ENCODE measurements around the gene CDCA4.
A peak's percentile ranks its signal among the peaks of the same experiment; 100 is the strongest.
"Not testable (repeated sequence)": the region's sequence is repeated elsewhere in the genome, so short reads cannot be mapped to it uniquely, and the experiment has no call there.

The CDCA4 gene

DNA sequence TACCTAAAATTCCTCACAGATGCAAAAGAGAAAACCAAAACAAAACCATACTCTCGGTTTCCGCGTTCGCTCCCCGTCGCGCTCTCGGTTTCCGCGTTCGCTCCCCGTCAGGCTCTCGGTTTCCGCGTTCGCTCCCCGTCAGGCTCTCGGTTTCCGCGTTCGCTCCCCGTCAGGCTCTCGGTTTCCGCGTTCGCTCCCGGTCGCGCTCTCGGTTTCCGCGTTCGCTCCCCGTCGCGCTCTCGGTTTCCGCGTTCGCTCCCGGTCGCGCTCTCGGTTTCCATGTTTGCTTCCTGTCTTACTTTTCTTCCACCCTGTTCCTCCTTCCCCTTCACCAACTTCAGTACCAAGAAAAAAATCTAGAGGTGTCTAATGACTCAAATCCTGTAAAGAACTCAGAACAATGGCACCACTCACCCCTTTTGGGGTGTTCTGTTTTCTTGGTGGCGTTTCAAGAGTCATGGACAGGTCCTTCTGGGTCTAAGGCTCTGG is 12.6 kb upstream of the CDCA4 start:
- not testable (repeated sequence) for ATAC-seq, DNase-seq

DNA sequence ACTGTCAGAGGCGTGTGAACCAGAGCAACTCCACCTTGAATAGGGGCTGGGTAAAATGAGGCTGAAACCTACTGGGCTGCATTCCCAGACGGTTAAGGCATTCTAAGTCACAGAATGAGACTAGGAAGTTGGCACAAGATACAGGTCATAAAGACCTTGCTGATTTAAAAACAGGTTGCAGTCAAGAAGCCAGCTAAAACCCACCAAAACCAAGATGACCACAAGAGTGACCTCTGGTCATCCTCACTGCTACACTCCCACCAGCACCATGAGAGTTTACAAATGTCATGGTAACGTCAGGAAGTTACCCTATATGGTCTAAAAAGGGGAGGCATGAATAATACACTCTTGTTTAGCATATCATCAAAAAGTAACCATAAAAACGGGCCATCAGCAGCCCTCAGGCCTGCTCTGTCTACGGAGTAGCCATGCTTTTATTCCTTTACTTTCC is 11.6 kb upstream of the CDCA4 start:
- not testable (repeated sequence) for DNase-seq, ATAC-seq

DNA sequence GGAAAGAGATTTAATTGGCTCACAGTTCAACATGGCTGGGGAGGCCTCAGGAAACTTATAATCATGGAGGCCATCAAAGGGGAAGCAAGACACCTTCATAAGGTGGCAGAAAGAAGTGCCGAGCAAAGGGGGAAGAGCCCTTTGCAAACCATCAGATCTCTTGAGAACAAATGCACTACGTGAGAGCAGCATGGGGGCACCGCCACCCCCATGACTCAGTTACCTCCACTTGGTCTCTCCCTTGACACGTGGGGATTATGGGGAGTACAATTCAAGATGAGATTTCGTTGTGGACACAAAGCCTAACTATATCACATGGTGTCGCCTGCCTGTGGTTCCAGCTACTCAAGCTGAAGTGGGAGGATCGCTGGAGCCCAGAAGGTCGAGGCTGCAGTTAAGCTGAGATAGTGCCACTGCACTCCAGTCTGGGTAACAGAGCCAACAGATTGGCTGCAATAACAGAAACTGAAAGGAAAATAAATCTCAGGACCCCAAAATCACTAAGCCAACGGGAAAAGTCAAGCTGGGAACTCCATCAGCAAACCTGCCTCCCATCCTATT is 10.0 kb upstream of the CDCA4 start:
- DNase-seq (no peak), ATAC-seq (no peak)

DNA sequence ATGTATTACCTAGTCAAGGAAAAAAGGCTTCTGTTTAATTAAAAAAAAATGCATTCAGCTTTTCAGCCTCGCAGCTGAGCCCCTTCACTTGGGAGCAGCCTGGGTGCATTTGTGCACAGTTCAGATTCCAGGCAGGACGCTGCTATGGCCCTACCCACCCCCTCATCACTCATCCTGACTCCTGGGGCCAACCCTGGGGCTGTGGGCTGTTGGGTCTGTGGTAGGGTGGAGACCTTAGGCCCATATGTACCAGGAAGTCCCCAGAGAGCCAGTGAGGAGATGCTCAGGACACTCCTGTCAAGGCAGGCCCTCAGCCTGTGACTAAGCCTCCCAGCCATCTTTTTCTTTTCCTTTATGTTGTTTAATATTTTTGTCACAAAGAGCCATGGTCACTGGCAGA is 9.3 kb upstream of the CDCA4 start:
- DNase-seq (no peak), ATAC-seq (no peak)

DNA sequence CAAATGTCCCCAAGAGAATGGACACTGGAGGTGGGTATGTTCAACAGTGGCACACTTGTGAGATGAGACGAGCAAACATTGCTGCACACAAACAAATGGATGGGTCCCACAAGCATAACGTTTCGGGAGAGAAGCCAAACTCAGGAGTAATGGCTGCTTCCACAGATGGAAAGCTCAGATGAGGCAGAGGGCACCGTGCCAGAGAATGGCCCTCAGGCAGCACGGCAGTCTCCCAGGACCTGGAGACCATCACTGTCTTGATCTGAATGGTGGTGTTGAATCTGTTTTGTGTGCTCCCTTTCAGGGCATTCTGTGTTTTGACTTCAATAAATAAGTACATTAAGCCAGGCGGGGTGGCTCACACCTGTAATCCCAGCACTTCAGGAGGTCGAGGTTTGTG is 8.5 kb upstream of the CDCA4 start:
- ATAC-seq = no peak

DNA sequence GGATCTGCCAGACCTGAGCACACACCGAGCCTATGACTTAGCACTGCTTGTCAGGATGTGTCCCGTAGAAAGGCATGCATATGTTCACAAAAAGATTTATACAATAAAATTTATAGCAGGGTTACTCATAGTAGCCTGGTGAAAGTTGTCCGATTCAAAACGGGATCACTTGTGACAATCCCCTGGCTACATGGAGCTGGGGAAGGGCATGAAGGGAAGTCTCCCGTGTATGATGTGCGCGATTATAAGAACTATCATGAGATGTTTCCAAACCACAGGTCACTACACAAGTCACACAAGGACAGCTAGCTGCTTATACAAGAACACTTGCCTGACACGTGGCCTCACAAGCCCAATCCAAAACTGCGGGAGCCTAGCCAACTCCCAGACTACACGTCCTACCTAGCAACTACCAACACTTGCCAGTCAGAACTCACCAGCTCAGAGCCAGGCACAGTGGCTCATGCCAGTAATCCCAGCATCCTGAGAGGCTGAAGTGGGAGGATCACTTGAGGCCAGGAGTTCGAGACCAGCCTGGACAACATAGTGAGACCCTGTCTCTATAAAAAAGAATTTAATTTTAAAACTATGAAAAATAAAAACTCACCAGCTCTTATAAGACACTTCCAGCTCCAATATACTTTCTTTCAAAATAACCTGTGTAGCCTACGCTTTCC is 7.5 kb upstream of the CDCA4 start:
- ATAC-seq = no peak
- DNase-seq = no peak

More for the DNA sequence above, 8.5 kb upstream of the CDCA4 start:
- no peak for DNase-seq

DNA sequence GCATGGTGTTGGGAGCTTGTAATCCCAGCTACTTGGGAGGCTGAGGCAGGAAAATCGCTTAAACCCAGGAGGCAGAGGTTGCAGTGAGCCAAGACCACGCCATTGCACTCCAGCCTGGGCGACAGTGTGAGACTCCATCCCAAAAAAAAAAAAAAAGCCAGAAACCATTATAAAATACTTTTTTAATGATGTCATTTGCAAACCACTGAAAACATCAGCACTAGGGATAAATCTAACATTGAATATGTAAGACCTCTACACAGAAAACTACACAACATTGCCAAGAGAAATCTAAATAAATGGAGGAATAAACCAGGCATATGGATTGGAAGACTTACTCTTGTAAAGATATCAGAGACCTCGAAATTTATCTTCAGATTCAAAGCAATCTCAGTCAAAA is 6.8 kb upstream of the CDCA4 start:
- DNase-seq, ATAC-seq: not testable (repeated sequence)

DNA sequence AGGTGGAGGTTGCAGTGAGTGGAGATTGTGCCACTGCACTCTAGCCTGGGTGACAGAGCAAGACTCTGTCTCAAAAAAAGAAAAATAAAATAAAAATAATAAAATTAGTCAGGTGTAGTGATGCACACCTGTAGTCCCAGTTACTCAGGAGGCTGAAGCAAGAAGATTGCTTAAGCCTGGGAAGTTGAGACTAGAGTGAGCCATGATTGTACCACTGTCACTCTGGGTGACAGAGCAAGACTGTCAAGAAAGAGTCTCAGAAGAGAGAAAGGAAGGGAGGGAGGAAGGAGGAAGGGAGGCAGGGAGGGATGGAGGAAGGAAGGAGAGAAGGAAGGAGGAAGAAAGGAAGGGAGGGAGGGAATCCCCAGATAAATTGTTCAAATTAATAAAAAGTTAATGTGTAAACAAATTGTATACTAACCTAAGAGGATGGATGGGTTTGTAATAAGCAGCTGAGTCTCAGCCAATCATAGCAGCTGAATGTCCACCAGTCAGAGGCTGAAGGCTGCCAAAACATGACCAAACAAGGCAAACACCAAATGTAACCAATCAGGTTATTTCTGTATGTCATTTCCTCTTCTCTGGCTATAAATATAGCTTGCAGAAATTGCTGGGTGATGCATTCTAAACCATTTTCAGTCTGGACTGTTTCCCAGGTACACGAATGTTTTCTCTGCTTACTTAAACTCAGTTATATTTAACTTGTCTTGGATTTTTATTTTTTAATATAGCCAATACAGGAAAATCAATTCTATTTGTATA is 6.1 kb upstream of the CDCA4 start:
- ATAC-seq = no peak
- no peak for DNase-seq

DNA sequence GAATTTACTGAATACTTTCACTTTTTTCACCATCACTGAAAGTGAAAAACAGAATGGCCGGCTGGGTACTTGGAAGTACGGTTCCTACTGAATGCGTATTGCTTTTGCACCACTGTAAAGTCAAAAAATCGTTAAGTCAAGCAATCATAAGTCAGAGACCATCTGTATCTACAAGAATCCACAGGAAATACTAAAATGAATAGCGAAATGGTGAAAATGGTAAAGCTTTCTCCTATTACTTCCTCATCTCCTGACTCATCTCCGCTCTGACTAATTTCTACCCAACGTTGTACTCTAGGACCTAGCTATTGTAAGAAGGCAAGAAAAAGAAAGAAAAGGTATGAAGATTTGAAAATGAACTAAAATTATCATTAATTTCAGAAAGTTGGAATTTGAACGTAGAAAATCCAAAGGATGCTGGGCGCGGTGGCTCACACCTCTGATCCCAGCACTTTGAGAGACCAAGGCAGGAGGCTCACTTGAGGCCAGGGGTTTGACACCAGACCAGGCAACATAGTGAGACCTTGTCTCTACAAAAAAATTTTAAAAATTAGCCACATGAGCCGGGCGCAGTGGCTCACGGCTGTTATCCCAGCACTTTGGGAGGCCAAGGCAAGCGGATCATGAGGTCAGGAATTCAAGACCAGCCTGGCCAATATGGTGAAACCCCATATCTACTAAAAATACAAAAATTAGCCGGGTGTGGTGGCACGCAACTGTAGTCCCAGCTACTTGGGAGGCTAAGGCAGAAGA is 5.3 kb upstream of the CDCA4 start:
- DNase-seq (no peak), ATAC-seq (peak; percentile 37)

DNA sequence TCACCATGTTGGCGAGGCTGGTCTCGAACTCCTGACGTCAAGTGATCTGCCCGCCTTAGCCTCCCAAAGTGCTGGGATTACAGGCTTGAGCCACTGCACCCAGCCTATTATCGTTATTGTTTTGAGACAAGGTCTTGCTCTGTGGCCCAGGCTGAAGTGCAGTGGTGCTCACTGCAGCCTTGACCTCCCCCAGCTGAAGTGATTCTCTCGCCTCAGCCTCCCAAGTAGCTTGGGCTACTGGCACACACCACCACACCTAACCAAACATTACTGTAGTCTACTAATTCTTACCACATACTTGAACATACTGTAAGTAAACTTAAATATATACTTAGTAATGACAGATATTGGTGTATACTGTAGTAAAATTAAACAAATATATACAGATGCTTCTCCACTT is 4.5 kb upstream of the CDCA4 start:
- DNase-seq (no peak), ATAC-seq (no peak)

DNA sequence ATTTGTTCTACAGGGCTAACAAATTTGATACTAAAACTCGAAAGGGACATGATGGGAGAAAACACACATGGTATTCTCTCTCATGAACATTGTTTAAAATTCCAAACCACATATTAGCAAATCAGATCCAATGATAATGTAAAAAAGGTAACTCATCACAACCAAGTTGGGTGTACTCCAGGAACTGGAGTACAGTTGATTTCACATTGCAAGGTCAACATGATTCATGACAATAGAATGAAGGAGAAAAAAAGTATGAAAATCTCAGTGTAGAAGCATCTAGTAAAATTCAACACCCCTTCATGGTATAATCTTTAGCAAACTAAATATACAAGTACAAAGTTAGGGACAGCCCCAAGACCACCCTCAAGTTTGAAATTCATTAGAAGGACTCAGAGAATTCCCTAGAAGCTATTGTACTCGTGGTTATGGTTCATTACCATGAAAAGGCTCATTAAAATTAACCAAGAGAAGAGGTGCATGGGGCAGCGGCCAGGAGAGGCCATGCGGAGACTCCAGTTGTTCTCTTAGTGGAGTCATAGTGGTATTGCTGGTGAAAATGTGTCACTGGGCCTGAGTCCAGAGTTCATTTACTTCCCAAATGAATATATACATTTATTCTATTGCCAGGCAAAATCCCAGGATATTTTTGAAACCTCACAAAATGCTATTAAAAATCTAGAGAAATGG is 3.1 kb upstream of the CDCA4 start:
- ATAC-seq = no peak
- DNase-seq = no peak

DNA sequence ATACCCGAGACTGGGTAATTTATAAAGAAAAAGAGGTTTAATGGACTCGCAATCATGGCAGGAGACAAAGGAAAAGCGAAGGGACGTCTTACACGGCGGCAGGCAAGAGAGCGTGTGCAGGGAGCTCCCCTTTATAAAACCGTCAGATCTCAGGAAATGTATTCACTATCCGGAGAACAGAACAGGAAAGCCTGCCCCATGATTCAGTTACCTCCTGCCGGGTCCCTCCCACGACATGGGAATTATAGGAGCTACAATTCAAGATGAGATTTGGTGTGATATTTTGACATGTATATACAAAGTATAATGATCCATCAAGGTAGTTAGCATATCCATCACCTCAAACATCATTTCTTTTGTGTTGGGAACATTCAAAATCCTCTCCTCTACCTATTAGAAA is 2.3 kb upstream of the CDCA4 start:
- no peak for DNase-seq

DNA sequence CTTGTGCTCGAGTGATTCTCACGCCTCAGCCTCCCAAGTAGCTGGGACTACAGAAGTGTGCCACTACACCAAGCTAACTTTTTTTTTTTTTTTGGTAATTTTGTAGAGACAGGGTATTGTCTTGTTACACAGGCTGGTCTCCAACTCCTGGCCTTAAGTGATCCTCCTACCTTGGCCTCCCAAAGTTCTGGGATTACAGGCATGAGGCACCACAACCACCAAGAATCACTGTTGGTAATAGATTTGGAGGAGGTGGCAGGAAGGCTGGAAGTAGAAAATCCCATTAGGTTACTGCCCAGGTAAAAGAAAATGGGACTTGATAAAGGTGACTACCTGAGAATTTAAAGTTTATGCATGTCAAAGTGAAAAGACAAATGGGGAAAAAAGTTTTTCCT is 1.4 kb upstream of the CDCA4 start:
- no peak for ATAC-seq
- no peak for DNase-seq

More for the DNA sequence above, 2.3 kb upstream of the CDCA4 start:
- no peak for ATAC-seq

DNA sequence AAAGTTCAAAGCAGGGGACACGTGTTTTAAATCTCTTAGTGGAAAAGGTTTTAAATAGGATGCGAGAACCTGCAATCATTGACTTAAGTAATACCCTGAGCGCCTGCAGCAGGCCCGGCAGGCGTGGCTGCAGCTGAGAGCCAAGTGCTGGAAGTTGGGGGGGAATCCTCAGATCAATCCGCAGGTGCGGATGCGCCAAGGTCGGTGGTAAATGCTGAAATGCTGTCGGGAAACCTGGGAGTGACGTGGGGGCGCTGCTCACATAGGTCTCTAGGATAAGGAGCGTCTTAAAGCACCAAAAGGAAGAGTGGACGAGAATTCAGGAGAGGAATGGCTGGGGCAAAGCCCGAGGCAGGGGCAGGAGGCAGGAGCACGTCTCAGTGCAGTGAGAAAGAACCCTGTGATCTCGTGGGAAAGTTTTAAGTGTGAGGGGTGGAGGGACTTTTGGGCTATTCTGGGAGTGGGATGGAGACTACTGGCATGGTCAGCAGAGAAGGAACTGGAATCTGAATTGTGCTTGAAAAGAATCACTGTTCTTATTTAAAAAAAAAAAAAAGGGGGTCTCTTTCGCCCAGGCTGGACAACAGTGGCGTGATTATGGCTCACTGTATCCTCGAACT is 883 bp upstream of the CDCA4 start:
- ATAC-seq (no peak), DNase-seq (peak; percentile 63)

DNA sequence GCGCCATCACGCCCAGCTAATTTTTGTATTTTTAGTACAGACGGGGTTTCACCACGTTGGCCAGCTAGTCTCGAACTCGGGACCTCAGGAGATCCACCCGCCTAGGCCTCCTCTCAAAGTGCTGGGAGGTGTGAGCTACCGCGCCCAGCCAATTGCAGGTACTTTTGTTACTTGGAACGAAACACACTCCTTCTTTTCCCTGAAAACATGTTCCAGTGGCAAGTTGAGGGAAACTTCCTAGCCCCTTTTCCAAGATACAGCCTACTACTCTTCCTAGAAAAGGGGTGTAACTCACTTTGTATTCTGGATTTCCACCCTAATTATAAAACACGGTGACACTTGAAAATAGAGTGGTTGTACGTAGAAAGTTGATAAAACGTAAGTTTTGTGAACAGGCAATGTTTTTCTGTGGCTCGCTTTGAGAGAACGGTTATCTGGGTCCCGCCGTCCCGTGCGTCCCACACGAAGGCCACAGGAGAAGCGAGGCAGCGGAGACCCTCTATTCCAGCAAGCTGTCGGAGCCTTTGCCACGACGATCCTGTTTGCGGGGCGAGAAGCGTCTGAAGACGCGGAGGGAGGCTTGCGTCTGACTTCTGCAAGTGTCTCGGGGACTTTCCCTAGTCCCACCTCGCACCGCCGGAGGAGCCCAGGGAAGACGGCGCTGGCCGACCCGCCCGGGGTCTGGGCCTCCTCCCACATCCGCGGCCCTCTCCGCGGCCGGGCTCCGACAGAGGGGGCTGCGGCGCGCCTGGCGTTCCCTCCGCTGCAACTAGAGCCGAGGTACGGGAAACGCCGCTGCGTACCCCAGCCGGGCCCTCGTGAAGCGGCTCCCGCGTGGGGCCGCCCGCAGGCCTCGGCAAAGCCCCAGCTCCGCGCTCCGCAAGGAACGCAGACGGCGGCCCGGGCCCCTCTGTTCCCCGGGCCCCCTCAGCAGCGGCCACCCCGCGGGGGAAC is 745 bp downstream of the CDCA4 start:
- peak; percentile 73 for DNase-seq

DNA sequence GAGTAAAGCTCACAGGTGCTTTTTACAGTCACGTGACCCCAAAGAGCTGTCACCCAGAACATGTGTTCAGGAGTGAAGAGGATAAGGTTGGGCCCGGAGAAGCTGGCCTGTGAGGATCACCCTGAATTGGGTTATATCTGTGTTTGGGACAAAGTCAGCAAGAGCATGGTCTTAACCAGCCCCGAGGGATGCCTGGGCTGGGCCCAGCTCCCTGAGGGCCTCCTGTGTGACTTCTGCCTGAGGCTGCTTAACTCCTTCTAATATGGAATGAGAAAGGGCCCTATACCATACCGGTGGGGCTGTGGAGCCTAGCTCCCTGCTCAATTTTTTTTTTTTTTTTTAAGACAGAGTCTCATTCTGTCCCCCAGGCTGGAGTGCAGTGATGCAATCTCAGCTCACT is 2.5 kb downstream of the CDCA4 start:
- DNase-seq (no peak), ATAC-seq (no peak)

More for the DNA sequence above, 745 bp downstream of the CDCA4 start:
- ATAC-seq = peak; percentile 30

DNA sequence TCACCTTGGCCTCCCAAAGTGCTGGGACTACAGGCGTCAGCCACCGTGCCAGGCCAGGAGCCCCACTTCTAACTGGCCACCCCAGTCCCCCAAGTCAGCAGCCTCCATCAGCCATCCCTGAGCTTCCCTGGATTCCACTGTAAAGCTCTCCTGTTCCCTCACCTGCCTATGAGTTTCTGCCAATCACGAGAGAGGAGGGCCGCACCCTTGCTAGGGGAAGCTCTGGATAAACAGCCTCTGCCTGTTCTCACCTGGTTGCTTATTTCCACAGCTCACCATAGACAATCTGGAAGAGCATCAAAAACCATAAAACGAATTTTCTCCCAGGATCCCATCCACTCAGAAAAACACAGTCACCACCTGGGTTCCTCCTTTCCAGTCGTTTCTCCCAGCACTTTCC is 5.0 kb downstream of the CDCA4 start:
- DNase-seq (no peak), ATAC-seq (no peak)

DNA sequence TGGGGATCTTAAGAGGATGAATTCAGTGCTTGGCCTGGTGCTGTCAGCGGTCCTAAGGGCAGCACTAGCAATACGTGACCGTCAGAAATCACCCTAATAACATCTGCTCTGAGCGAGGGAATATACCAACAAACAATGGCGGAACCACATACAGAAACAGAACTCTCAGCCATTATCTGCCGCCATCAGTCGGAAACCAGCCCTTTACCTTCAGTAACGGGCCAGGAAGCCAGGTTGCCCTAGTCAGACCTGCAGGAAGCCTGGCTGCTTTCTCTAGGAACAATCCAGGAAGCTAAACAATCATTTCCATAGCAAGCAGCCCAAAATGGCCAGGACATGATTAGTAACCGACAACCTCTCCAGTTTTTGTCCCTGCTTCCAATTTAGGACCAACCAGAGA is 5.6 kb downstream of the CDCA4 start:
- ATAC-seq (no peak), DNase-seq (no peak)

DNA sequence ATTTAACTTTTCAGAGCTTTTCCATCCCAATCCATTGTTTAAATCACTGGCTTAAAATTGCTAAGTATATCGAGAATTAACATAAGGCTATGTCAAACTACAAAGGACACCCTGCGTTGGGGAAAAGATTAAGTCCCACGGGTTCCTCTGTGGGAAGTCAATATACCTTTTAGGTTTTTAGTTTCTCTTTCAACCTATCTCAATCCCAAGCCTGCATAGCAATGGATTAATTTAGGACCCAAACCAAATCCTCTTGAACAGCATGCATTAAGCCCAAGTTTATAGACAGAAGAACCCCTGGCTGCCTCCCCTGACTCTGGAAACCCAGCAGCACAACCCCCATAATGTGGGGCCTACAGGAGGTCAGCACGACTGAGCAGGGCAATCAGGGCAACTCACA is 6.3 kb downstream of the CDCA4 start:
- ATAC-seq = no peak
- DNase-seq = no peak

DNA sequence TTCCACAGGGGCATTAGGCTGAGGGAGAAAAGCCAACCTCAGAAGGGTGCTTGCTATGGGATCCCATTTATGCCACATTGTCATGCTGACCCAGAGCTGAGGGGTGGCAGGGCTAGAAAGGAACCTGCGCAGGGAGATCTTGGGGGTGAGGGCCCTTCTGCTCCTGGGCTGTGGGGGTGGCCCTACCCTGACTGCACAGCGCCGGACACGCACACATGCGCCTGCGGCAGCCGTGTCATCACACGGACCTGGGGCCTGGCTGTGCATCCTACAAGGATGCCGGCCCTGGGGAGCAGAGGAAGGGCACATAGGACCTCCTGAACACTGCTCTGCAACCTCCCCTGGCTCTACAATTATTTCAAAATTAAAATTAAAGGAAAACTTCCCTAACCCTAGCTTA is 6.9 kb downstream of the CDCA4 start:
- ATAC-seq = no peak

More for the DNA sequence above, 6.9 kb downstream of the CDCA4 start:
- no peak for DNase-seq

All from stimulated activated naive CD8-positive, alpha-beta T cell treated with anti-CD3 and anti-CD28 coated beads, Interleukin-15, Interleukin-2, amounts not matched to agents 100 U/mL and 50 U/mL, for 24 hours (primary cell).